K562 (cell line): ENCODE results near the gene NEDD4L. TPM values are rescaled to one million over a fixed set of nuclear protein-coding genes. Genes with fewer than 3 reads are reported as not detected.

Source experiments
- ATAC-seq: fragments of 200-7000 bp; cut with Tn5 transposase; 3 replicates; pipeline ENCODE4 v1.9.1; 2020; ENCODE audit warnings: moderate library complexity
- BruUV-seq: library from RNA; stranded (reverse); fragments of 400-500 nt; replicated peaks from 2 replicates; lab custom pipeline; 2021; lab: Mats Ljungman, UMichigan
- CTCF ChIA-PET: fragments of 300-600 bp; formaldehyde crosslinking; extraction: SDS; loops from one replicate; lab custom pipeline; 2021; ENCODE audit warnings: low intra/inter-chr PET ratio; lab: Yijun Ruan, JAX
- POLR2A ChIA-PET: fragments of 300-600, 350-650 bp; sonication (Branson Sonifier 250); formaldehyde crosslinking; extraction: SDS; loops from one replicate; lab custom pipeline; 2021; ENCODE audit warnings: antibody characterized with exemption, inconsistent platforms; lab: Yijun Ruan, JAX
- DNase-seq, 4 experiments: peaks; one replicate each; pipeline versions ENCODE4 v3.0.0 to v3.0.0-alpha.2; 2011 to 2018; ENCODE audit warnings: low spot score in 3 of 4, mixed read lengths in 3 of 4; ENCODE audit errors: extremely low read depth in 1 of 4
- FAIRE-seq: peaks from 2 replicates; lab custom pipeline; 2011; peaks lifted over from hg19 to GRCh38; lab: Jason Lieb, UNC
- H2AFZ ChIP-seq: 2 replicates; pipeline ENCODE4 v1.6.0; 2011; ENCODE audit warnings: low read depth, low read length, control low read depth, inconsistent platforms
- H3K27ac ChIP-seq: fragments of 200-600 bp; 3 replicates; pipeline ENCODE4 v1.8.0; 2011; ENCODE audit warnings: low read depth, mild to moderate bottlenecking, control low read depth, inconsistent platforms, low read length, moderate library complexity, mixed read lengths; ENCODE audit errors: extremely low read depth
- H3K27me3 ChIP-seq, 2 experiments: fragments of 300-600 bp in 1 of 2; 2 replicates in 1 of 2; 3 replicates in 1 of 2; pipeline versions ENCODE4 v1.6.0 to v1.8.0; 2011; ENCODE audit warnings: inconsistent platforms in 2 of 2, low read length in 2 of 2, mild to moderate bottlenecking in 1 of 2, mixed read lengths in 1 of 2, moderate library complexity in 1 of 2; ENCODE audit not compliant: control insufficient read depth in 2 of 2, insufficient read depth in 2 of 2
- H3K36me3 ChIP-seq: fragments of 300-600 bp; 3 replicates; pipeline ENCODE4 v1.8.0; 2011; ENCODE audit warnings: mild to moderate bottlenecking, low read length, inconsistent platforms; ENCODE audit not compliant: control insufficient read depth, insufficient read depth
- H3K4me1 ChIP-seq, 2 experiments: fragments of 200-600 bp in 1 of 2; replicated peaks in 1 of 2; 2 replicates in 1 of 2; 3 replicates in 1 of 2; pipeline versions ENCODE4 v1.5.1 to v1.8.0; 2011; ENCODE audit warnings: inconsistent platforms in 2 of 2, low read length in 2 of 2, mild to moderate bottlenecking in 1 of 2, mixed read lengths in 1 of 2, moderate library complexity in 1 of 2; ENCODE audit not compliant: control insufficient read depth in 2 of 2, insufficient read depth in 2 of 2
- H3K4me2 ChIP-seq: 2 replicates; pipeline ENCODE4 v1.6.1; 2011; ENCODE audit warnings: low read length, control low read depth, inconsistent platforms, mixed read lengths; ENCODE audit not compliant: insufficient read depth
- H3K4me3 ChIP-seq: fragments of 200-600 bp; sonication (generic), shearing (Covaris generic); 2 replicates; pipeline ENCODE4 v1.5.1; 2016; ENCODE audit warnings: control low read depth, inconsistent platforms
- H3K79me2 ChIP-seq: fragments of 200-600 bp; 3 replicates; pipeline ENCODE4 v1.8.0; 2011; ENCODE audit warnings: low read length, inconsistent platforms; ENCODE audit not compliant: control insufficient read depth, insufficient read depth
- H3K9ac ChIP-seq, 2 experiments: 2 replicates each; pipeline versions ENCODE4 v1.6.0 to v1.6.1; 2011; ENCODE audit warnings: low read depth in 2 of 2, low read length in 2 of 2, control low read depth in 1 of 2, inconsistent platforms in 1 of 2, mild to moderate bottlenecking in 1 of 2, mixed read lengths in 1 of 2; ENCODE audit not compliant: insufficient read depth in 1 of 2
- H3K9me1 ChIP-seq: one replicate; pipeline ENCODE4 v1.6.0; 2011; ENCODE audit warnings: inconsistent platforms, mild to moderate bottlenecking, low read length, moderate library complexity; ENCODE audit not compliant: control insufficient read depth, insufficient read depth
- H3K9me3 ChIP-seq: replicated peaks from 2 replicates; pipeline ENCODE4 v1.5.1; 2011; ENCODE audit warnings: low read depth, low read length, inconsistent platforms; ENCODE audit not compliant: control insufficient read depth, insufficient read depth
- H4K20me1 ChIP-seq: replicated peaks from 2 replicates; pipeline ENCODE4 v1.6.1; 2011; ENCODE audit warnings: low read length, inconsistent platforms, mixed read lengths; ENCODE audit not compliant: control insufficient read depth, insufficient read depth
- ATF3 ChIP-seq, 2 experiments: fragments of 450-650 bp in 1 of 2; sonication (generic) in 1 of 2; formaldehyde crosslinking in 1 of 2; IDR thresholded peaks in 1 of 2; conservative IDR thresholded peaks in 1 of 2; 2 replicates each; pipeline versions ENCODE4 v1.6.1 to v1.8.1; 2016 to 2023; ENCODE audit warnings: mild to moderate bottlenecking in 2 of 2, moderate library complexity in 2 of 2, inconsistent platforms in 1 of 2, missing genetic modification reagents in 1 of 2
- CTBP1 ChIP-seq: fragments of 450-650 bp; IDR thresholded peaks from 2 replicates; pipeline ENCODE4 v1.6.1; 2016; ENCODE audit warnings: borderline replicate concordance
- EP300 ChIP-seq: IDR thresholded peaks from 2 replicates; pipeline ENCODE4 v1.6.1; 2012; ENCODE audit warnings: low read length, improper control_type of control experiment
- FOSL1 ChIP-seq: fragments of 200-800 bp; sonication (Bioruptor generic); conservative IDR thresholded peaks from 2 replicates; pipeline ENCODE4 v1.6.1; 2016; ENCODE audit warnings: missing genetic modification characterization, missing compliant biosample characterization
- GATA2 ChIP-seq: sonication (generic); formaldehyde crosslinking; IDR thresholded peaks from 2 replicates; pipeline ENCODE4 v1.4.0; 2020; ENCODE audit warnings: mild to moderate bottlenecking, missing genetic modification reagents
- JUND ChIP-seq, 2 experiments: IDR thresholded peaks; 2 replicates in 1 of 2; 3 replicates in 1 of 2; pipeline ENCODE4 v1.6.1; 2011; ENCODE audit warnings: borderline replicate concordance in 2 of 2, low read depth in 2 of 2, low read length in 2 of 2, improper control_type of control experiment in 1 of 2, missing biosample characterization in 1 of 2, missing genetic modification characterization in 1 of 2, missing genetic modification reagents in 1 of 2
- LEF1 ChIP-seq: fragments of 450-650 bp; IDR thresholded peaks from 2 replicates; pipeline ENCODE4 v1.6.1; 2016; ENCODE audit warnings: mild to moderate bottlenecking
- MEIS2 ChIP-seq: fragments of 450-650 bp; IDR thresholded peaks from 2 replicates; pipeline ENCODE4 v1.6.1; 2014; ENCODE audit warnings: mild to moderate bottlenecking; ENCODE audit not compliant: partially characterized antibody
- PBX2 ChIP-seq, 2 experiments: IDR thresholded peaks in 1 of 2; conservative IDR thresholded peaks in 1 of 2; 2 replicates each; pipeline ENCODE4 v1.6.1; 2016; ENCODE audit warnings: low read depth in 2 of 2, mild to moderate bottlenecking in 1 of 2, missing compliant biosample characterization in 1 of 2, missing genetic modification characterization in 1 of 2, moderate library complexity in 1 of 2
- SRF ChIP-seq, 2 experiments: fragments of 250-450, 450-650 bp in 1 of 2; sonication (Bioruptor Pico) in 1 of 2; sonication (generic) in 1 of 2; formaldehyde crosslinking; IDR thresholded peaks; 2 replicates each; pipeline versions ENCODE4 v1.5.0 to v1.5.1; 2020 to 2022; ENCODE audit warnings: mild to moderate bottlenecking in 1 of 2, missing genetic modification reagents in 1 of 2
- TEAD2 ChIP-seq: fragments of 450-650 bp; IDR thresholded peaks from 2 replicates; pipeline ENCODE4 v1.6.1; 2016; ENCODE audit warnings: missing genetic modification characterization, control low read depth, missing compliant biosample characterization
- ZNF263 ChIP-seq: sonication (generic); formaldehyde crosslinking; IDR thresholded peaks from 2 replicates; pipeline ENCODE4 v1.8.0; 2022; ENCODE audit warnings: mild to moderate bottlenecking, missing genetic modification reagents, borderline replicate concordance
- WGBS: fragments of 100-300 bp; shearing (Covaris generic); methylation state at CpG from one replicate; pipeline ENCODE4 v1.1.6; 2016; ENCODE audit warnings: low coverage, mixed read lengths; ENCODE audit not compliant: insufficient coverage; ENCODE audit errors: missing lambda C conversion rate; 5-methylcytosine and 5-hydroxymethylcytosine counted together
- in situ Hi-C: fragments of 300-500 bp; cut with MboI; formaldehyde crosslinking; loops from 4 replicates; pipeline ENCODE4 v1.15.0; 2018; ENCODE audit warnings: inconsistent platforms, mixed read lengths
- intact Hi-C: fragments of 100-400 bp; cut with micrococcal nuclease; formaldehyde crosslinking; loops from 2 replicates; pipeline ENCODE4 v1.14.2; 2022
- polyA plus RNA-seq, 8 experiments: library from polyadenylated mRNA; depleted of rRNA in 4 of 8; stranded (reverse) in 5 of 8; unstranded in 3 of 8; fragments of >200 nt; fragmentation: Nextera tagmentation in 2 of 8; fragmentation: Illumina TruSeq in 1 of 8; extraction: Ambion mirVana in 2 of 8; extraction: Trizol in 1 of 8; gene quantifications; 2 replicates each; pipeline versions ENCODE4 v1.2.1 to v1.2.3, GENCODE V29; 2011 to 2014; ENCODE audit warnings: inconsistent platforms in 1 of 8, missing spikeins in 1 of 8
- total RNA-seq, 7 experiments: library from RNA; depleted of rRNA in 6 of 7; stranded (reverse); fragments of >200 nt in 6 of 7; fragmentation: Illumina TruSeq in 2 of 7; extraction: Trizol in 2 of 7; gene quantifications; 2 replicates each; pipeline versions ENCODE4 v1.2.1 to v1.2.3, GENCODE V29; 2011 to 2021; ENCODE audit warnings: low replicate concordance in 1 of 7

Gene NEDD4L
- total and polyA plus RNA-seq, 9 of the 15 experiments (the other 6 are each of a cell fraction or from before 2014, with no cell fraction given) = 8.1 to 33.4 (median 19.9) TPM

- ChIA-PET POLR2A (interaction anchor here (0.8 to 1.2 kb wide), 2 partner anchors 16 to 1600 kb away, joined by 3 read pairs; no protein-coding TSS in a partner anchor), CTCF (interaction anchor here (0.6 kb wide), 1 partner anchor 629 kb away, joined by 3 read pairs; no protein-coding TSS in a partner anchor)
- H3K4me2 ChIP-seq = no peak overlapping the region
- intact Hi-C loops = no loop called here
- no peak overlapping the region for H2AFZ ChIP-seq
- H3K9me3 ChIP-seq = no peaks in the 10 kb centered on the region
- DNase-seq = peak in 2 of 4 experiments; percentile 25 to 28
- no peak overlapping the region for H3K27ac ChIP-seq
- 10% methylated on average over 2 of the region's 2 CpGs for WGBS
- TF ChIP-seq JUND (IDR thresholded peaks at IDR 0.05; ENCODE audit: borderline replicate concordance, low read depth, low read length) (peak; percentile 66), JUND (tag; IDR thresholded peaks at IDR 0.05; ENCODE audit: borderline replicate concordance, low read depth, low read length) (peak; percentile 47; the same call in 1 of the 3 replicates), EP300 (no peak), FOSL1 (tag) (peak; percentile 76), SRF (CRISPR knock-in tag; IDR thresholded peaks at IDR 0.05) (peak in 1 of 2 experiments; percentile 26; a peak in 1 of 4 replicates), PBX2 (CRISPR knock-in tag; IDR thresholded peaks at IDR 0.05; ENCODE audit: low read depth) (no peak), PBX2 (tag; conservative IDR thresholded peaks at IDR 0.05; ENCODE audit: low read depth) (peak; percentile 38; the same call in 1 of the 2 replicates), ZNF263 (peak; percentile 84), CTBP1 (0 out of 2 replicates have a peak, but pooled peaks have one; percentile 25), MEIS2 (peak; percentile 63), ATF3 (IDR thresholded peaks at IDR 0.05) (peak; percentile 46; the same call in 1 of the 2 replicates), ATF3 (CRISPR knock-in tag; conservative IDR thresholded peaks at IDR 0.05) (no peak), GATA2 (CRISPR knock-in tag) (0 out of 2 replicates have a peak, but pooled peaks have one; percentile 21), TEAD2 (tag) (no peak), LEF1 (no peak)
- TF ChIP-seq, all 486 proteins: peak for 9
- peaks cover 0 to 11% of the 10 kb centered on the region in 2 experiments; a peak in 3 of 5 replicates for H3K4me1 ChIP-seq
- H3K27me3 ChIP-seq = no peaks in the 10 kb centered on the region
- BruUV-seq = no TSS peak
- peak; percentile 77 for ATAC-seq
- FAIRE-seq = no peak
- H3K36me3 ChIP-seq = no peaks in the 10 kb centered on the region
- H3K4me3 ChIP-seq = no peak overlapping the region
- no peaks in the 10 kb centered on the region; the same call in 2 of the 3 replicates for H3K79me2 ChIP-seq
- H3K9me1 ChIP-seq = peaks cover 3% of the 10 kb centered on the region
- H3K9ac ChIP-seq = no peak overlapping the region
- in situ Hi-C loops = no loop called here
- peaks cover 3% of the 10 kb centered on the region; the same call in 1 of the 2 replicates for H4K20me1 ChIP-seq
These were observed 224.8 kb downstream of the NEDD4L start for GRCh38 chr18:58268849-58269248.
